Activated T-cell treated with anti-CD3 and anti-CD28 coated beads, Interleukin-2, amount 50 U/mL, for 24 hours (primary cell): ENCODE data around the gene STK16.

ENCODE experiments used
- DNase-seq: peaks from one replicate; pipeline ENCODE4 v3.0.0-alpha.2; 2020
- H3K27ac Mint-ChIP-seq: 2 replicates; pipeline ENCODE4 v1.8.0; 2020; ENCODE audit warnings: mild to moderate bottlenecking, mixed read lengths
- H3K27me3 Mint-ChIP-seq: 2 replicates; pipeline ENCODE4 v1.8.0; 2020; ENCODE audit warnings: mixed read lengths
- H3K36me3 Mint-ChIP-seq: 2 replicates; pipeline ENCODE4 v1.8.0; 2020; ENCODE audit warnings: low read depth, mixed read lengths
- H3K4me1 Mint-ChIP-seq: 2 replicates; pipeline ENCODE4 v1.8.0; 2020; ENCODE audit warnings: low read depth, mixed read lengths
- H3K4me3 Mint-ChIP-seq: 2 replicates; pipeline ENCODE4 v1.8.0; 2020; ENCODE audit warnings: mild to moderate bottlenecking, moderate library complexity, mixed read lengths
- H3K9me3 Mint-ChIP-seq: 2 replicates; pipeline ENCODE4 v1.8.0; 2020; ENCODE audit warnings: mixed read lengths

Gene STK16

GRCh38 chr2:219261024-219261855 is 16.0 kb downstream of the STK16 start:
- no peaks in the 10 kb centered on the region for H3K36me3 Mint-ChIP-seq
- DNase-seq = no peak
- peaks cover 2% of the 10 kb centered on the region for H3K4me1 Mint-ChIP-seq
- no peak overlapping the region for H3K4me3 Mint-ChIP-seq
- no peak overlapping the region for H3K27ac Mint-ChIP-seq
- no peaks in the 10 kb centered on the region for H3K9me3 Mint-ChIP-seq
- no peaks in the 10 kb centered on the region for H3K27me3 Mint-ChIP-seq

- Mint-ChIP-seq H3K4me3 (no peak overlapping the region), H3K27ac (no peak overlapping the region), H3K27me3 (no peaks in the 10 kb centered on the region), H3K36me3 (no peaks in the 10 kb centered on the region), H3K4me1 (no peaks in the 10 kb centered on the region), H3K9me3 (no peaks in the 10 kb centered on the region)
- no peak for DNase-seq
These were observed 21.0 kb downstream of the STK16 start for GRCh38 chr2:219266232-219266631.

DNA sequence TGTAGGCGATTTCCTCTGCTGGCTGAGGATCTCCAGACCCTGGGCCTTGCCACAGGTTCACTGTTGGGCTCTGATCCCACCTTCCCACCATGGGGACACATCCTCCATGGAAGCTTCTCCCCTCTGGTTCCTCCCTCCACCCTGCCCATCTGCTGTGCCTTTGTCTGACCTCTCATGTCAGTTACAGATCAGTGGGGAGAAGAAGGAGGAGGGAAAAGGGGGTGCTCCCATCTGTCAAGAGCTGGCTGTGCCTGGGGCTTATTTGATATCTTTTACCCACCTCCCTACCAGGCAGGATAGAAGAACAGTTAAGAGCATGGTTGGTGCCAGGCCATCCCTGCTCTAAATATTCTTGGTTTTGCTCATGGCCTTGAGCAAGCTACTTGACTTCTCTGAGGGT is 21.6 kb downstream of the STK16 start:
- H3K27me3 Mint-ChIP-seq = no peaks in the 10 kb centered on the region
- H3K4me1 Mint-ChIP-seq = no peaks in the 10 kb centered on the region
- H3K4me3 Mint-ChIP-seq = no peak overlapping the region
- H3K9me3 Mint-ChIP-seq = no peaks in the 10 kb centered on the region
- no peak overlapping the region for H3K27ac Mint-ChIP-seq
- no peak for DNase-seq
- H3K36me3 Mint-ChIP-seq = no peaks in the 10 kb centered on the region

DNA sequence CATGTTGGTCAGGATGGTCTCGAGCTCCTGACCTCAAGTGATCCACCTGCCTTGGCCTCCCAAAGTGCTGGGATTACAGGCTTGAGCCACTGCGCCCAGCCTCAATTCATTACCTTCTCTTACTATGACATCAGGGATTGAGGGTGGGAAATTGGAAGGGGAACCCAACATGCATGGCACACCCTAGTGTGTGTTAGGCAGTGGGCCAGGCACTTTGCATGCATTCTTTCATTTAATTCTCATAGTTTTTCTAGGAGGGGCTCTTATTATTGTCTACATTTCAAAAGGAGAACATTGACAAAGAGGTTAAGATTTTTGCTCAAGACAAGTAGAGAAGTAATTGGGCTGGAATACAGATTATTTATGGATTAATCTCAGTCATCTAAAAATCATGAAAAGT is 23.0 kb downstream of the STK16 start:
- H3K9me3 Mint-ChIP-seq = no peaks in the 10 kb centered on the region
- no peaks in the 10 kb centered on the region for H3K27me3 Mint-ChIP-seq
- no peak overlapping the region for H3K27ac Mint-ChIP-seq

DNA sequence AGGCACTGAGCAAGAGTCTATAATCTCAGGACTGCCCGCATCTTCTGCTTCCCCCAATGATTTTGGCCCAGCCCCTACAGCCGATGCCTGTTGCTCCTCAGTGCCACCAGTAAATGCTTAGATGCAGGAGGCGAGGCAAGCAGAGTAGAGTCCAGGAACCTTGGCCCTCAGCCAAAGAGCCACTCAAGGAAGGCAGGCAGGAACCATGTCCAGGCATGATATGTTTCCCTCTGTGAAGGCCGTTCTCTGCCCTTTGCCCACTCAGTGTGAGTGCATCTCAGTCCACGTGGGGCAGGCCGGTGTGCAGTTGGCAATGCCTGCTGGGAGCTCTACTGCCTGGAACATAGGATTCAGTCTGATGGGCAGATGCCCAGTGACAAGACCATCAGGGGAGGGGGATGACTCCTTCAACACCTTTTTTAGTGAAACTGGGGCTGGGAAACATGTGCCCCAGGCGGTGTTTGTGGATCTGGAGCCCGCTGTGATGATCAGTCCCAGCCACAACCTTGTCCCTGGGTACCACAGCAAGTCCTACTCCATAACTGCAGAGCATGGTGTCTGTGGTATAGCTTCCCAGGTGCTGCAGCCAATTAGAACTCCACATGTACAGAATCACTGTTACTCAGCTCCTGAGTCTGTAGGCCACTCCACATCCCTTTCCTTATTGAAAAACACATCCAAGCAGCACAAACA is 24.2 kb downstream of the STK16 start:
- H3K4me3 Mint-ChIP-seq = no peak overlapping the region
- DNase-seq = no peak
- H3K9me3 Mint-ChIP-seq = no peaks in the 10 kb centered on the region
- H3K27me3 Mint-ChIP-seq = no peaks in the 10 kb centered on the region
- no peak overlapping the region for H3K27ac Mint-ChIP-seq
- H3K4me1 Mint-ChIP-seq = no peaks in the 10 kb centered on the region
- no peaks in the 10 kb centered on the region for H3K36me3 Mint-ChIP-seq

More for the DNA sequence above, 23.0 kb downstream of the STK16 start:
- H3K36me3 Mint-ChIP-seq = no peaks in the 10 kb centered on the region
- no peak for DNase-seq
- H3K4me1 Mint-ChIP-seq = no peaks in the 10 kb centered on the region
- no peak overlapping the region for H3K4me3 Mint-ChIP-seq

DNA sequence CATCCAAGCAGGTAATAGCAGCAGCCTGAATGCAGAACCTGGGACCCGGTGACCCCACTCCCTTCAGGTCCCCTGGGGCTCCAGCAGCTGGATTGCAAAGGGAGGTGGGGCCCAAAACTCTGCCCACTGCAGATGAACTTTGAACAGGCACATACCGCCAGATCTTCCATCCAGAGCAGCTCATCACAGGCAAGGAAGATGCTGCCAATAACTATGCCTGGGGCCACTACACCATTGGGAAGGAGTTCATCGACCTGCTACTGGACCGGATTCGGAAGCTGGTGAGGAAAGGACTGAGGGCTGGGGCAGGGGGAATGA is 24.7 kb downstream of the STK16 start:
- H3K4me1 Mint-ChIP-seq = no peaks in the 10 kb centered on the region
- no peaks in the 10 kb centered on the region for H3K9me3 Mint-ChIP-seq
- H3K27ac Mint-ChIP-seq = no peak overlapping the region
- H3K36me3 Mint-ChIP-seq = no peaks in the 10 kb centered on the region
- no peak for DNase-seq
- no peak overlapping the region for H3K4me3 Mint-ChIP-seq
- H3K27me3 Mint-ChIP-seq = no peaks in the 10 kb centered on the region

DNA sequence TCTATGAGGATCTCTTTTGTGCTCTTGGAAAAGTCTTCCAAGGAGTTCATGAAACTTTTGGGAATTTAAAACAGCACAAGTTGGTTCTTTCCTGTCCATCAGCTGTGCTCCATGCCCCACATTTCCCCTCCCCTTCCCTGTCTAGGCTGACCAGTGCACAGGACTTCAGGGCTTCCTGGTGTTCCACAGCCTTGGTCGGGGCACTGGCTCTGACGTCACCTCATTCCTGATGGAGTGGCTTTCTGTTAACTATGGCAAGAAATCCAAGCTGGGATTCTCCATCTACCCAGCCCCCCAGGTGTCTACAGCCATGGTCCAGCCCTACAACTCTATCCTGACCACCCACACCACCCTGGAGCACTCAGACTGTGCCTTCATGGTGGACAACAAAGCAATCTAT is 25.7 kb downstream of the STK16 start:
- no peaks in the 10 kb centered on the region for H3K9me3 Mint-ChIP-seq
- no peaks in the 10 kb centered on the region for H3K4me1 Mint-ChIP-seq
- H3K27ac Mint-ChIP-seq = no peak overlapping the region
- no peak for DNase-seq
- H3K4me3 Mint-ChIP-seq = no peak overlapping the region
- no peaks in the 10 kb centered on the region for H3K36me3 Mint-ChIP-seq
- no peaks in the 10 kb centered on the region for H3K27me3 Mint-ChIP-seq

GRCh38 chr2:219272356-219272755 is 27.1 kb downstream of the STK16 start:
- no peaks in the 10 kb centered on the region for H3K36me3 Mint-ChIP-seq
- H3K27ac Mint-ChIP-seq = no peak overlapping the region
- no peak overlapping the region for H3K4me3 Mint-ChIP-seq
- H3K9me3 Mint-ChIP-seq = no peaks in the 10 kb centered on the region
- H3K27me3 Mint-ChIP-seq = no peaks in the 10 kb centered on the region
- DNase-seq = no peak
- H3K4me1 Mint-ChIP-seq = peaks cover 4% of the 10 kb centered on the region

- Mint-ChIP-seq H3K27me3 (no peaks in the 10 kb centered on the region), H3K4me3 (no peak overlapping the region), H3K36me3 (no peaks in the 10 kb centered on the region), H3K9me3 (no peaks in the 10 kb centered on the region), H3K27ac (no peak overlapping the region), H3K4me1 (peaks cover 11% of the 10 kb centered on the region)
- no peak for DNase-seq
These were observed 27.7 kb downstream of the STK16 start for GRCh38 chr2:219272995-219273394.

DNA sequence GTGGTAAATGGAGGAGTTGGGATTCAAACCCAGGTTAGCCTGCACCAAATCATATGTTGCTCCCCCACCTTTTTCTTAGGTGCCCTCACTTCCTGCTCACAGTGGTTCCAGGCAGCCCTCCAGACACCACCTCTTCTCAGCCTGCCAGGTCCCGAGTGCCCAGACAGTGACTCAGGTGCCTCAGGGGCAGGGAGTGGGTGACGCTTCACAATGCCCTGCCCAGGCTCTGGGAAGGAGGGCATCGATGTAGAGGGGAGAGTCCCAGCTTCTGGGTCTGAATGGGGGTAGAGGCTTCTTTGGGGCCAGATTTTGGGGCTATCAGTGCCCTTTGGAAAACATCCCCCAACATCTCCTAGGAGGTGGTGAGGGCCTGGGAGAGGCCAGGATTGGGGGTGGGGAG is 28.7 kb downstream of the STK16 start:
- Mint-ChIP-seq H3K9me3 (no peaks in the 10 kb centered on the region), H3K27ac (no peak overlapping the region), H3K27me3 (no peaks in the 10 kb centered on the region), H3K36me3 (no peaks in the 10 kb centered on the region), H3K4me3 (no peak overlapping the region), H3K4me1 (peaks cover 20% of the 10 kb centered on the region)
- DNase-seq = no peak

- Mint-ChIP-seq H3K36me3 (no peaks in the 10 kb centered on the region), H3K27ac (no peak overlapping the region), H3K4me1 (peaks cover 20% of the 10 kb centered on the region), H3K9me3 (no peaks in the 10 kb centered on the region), H3K4me3 (no peak overlapping the region), H3K27me3 (no peaks in the 10 kb centered on the region)
- no peak for DNase-seq
These were observed 29.2 kb downstream of the STK16 start for GRCh38 chr2:219274361-219274921.

DNA sequence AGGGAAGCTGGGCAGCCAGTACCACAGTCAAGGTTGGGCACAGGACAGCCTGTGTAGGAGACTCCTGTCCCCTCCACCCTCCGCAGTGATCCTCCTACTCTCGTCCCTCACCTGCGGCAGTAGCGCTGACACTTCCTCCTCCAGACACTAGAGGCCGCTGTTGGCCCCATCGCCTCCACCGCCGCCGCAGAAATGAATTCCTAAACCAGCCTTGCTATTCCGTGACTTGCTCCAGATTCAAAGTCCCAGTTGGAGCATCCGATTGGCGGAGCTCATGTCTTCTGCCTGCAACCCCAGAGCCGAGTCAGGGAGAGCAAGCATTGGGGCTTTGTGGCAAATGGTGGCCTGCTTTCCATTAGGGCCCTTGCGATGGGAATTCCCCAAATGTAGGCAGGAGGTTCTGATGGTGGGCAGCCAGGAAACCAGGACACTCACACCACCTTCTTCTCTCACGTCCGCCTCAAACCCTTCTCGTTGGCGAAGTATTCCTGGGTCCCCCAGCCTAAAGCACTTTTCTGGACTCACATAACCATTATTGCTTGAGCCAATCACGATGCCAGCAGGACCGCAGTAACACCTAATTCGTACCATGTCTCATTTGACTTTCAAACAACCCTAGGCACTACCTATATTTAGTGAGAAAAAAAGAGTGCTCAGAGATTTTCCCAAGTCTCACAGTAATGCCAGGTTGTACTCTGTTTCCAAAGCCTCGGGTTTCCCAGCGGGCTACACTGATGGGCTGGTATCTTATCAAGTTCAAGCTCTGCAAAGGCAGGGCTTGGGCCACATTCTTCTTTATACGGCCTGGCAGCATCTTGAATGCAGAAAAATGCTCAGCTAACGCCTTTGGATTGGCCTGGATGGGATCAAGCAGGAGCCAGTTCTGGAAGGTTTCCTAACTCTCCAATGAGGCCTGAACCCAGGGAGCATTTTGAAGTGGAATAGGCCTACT is 32.7 kb downstream of the STK16 start:
- H3K36me3 Mint-ChIP-seq = peaks cover 28% of the 10 kb centered on the region
- peak; percentile 88 for DNase-seq
- H3K9me3 Mint-ChIP-seq = no peaks in the 10 kb centered on the region
- peak overlapping the region; percentile 86 for H3K4me3 Mint-ChIP-seq
- H3K27me3 Mint-ChIP-seq = no peaks in the 10 kb centered on the region
- peaks cover 41% of the 10 kb centered on the region for H3K4me1 Mint-ChIP-seq
- peak overlapping the region; percentile 96 for H3K27ac Mint-ChIP-seq

DNA sequence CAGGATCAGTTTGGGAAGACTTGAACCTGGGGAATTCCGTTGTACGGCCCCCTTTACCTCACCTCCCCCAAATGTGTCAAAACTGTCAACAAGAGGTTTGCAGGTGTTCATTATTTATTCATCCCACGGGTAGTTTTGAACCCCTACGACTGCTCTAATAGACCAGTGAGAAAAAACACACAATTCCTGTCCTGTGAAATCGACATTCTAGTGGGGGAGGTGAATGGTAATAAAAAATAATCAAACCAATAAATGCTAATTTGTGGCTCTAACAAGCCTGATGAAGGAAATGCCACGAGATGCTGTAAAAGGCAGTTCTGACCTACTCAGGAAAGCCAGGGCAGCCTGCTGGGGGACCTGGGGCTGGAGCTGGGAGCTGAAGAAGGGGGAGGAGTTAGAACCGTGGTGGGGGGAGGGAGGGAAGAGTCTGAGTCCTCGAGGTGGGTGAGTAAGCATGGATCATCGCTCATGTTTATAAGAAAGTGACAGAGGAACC is 33.4 kb downstream of the STK16 start:
- H3K27me3 Mint-ChIP-seq = no peaks in the 10 kb centered on the region
- H3K36me3 Mint-ChIP-seq = peaks cover 35% of the 10 kb centered on the region
- peak overlapping the region; percentile 96 for H3K27ac Mint-ChIP-seq
- H3K4me3 Mint-ChIP-seq = peak overlapping the region; percentile 86
- DNase-seq = no peak
- no peaks in the 10 kb centered on the region for H3K9me3 Mint-ChIP-seq
- H3K4me1 Mint-ChIP-seq = peaks cover 42% of the 10 kb centered on the region
